ENCODE measurements around the gene NFATC1. TPM values are rescaled to one million over a fixed set of nuclear protein-coding genes. Genes with fewer than 3 reads are reported as not detected.

Gene NFATC1
- total RNA-seq, 2 donors from 2014 or later = 27.6 to 40.8 TPM

- H3K4me1 ChIP-seq (ENCODE audit: control insufficient read depth in 1 of 2, low read depth in 2 of 2) = no peaks in the 10 kb centered on the region
- H3K27ac ChIP-seq = no peak overlapping the region
- H3K4me3 ChIP-seq = no peak overlapping the region
- ATAC-seq (ENCODE audit: insufficient number of reproducible peaks, low FRiP score, low read depth) (no peak), DNase-seq (ENCODE audit: low spot score) (no peak)
- TF ChIP-seq, protein P1, sequence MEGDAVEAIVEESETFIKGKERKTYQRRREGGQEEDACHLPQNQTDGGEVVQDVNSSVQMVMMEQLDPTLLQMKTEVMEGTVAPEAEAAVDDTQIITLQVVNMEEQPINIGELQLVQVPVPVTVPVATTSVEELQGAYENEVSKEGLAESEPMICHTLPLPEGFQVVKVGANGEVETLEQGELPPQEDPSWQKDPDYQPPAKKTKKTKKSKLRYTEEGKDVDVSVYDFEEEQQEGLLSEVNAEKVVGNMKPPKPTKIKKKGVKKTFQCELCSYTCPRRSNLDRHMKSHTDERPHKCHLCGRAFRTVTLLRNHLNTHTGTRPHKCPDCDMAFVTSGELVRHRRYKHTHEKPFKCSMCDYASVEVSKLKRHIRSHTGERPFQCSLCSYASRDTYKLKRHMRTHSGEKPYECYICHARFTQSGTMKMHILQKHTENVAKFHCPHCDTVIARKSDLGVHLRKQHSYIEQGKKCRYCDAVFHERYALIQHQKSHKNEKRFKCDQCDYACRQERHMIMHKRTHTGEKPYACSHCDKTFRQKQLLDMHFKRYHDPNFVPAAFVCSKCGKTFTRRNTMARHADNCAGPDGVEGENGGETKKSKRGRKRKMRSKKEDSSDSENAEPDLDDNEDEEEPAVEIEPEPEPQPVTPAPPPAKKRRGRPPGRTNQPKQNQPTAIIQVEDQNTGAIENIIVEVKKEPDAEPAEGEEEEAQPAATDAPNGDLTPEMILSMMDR (IDR thresholded peaks at IDR 0.05) = no peak
- H3K27me3 ChIP-seq (replicated peaks; ENCODE audit: insufficient read depth) = no peaks in the 10 kb centered on the region
- H3K9me3 ChIP-seq = no peaks in the 10 kb centered on the region
- H3K36me3 ChIP-seq = peaks cover 6% of the 10 kb centered on the region
These were observed 26.5 kb downstream of the NFATC1 start for GRCh38 chr18:79422022-79422782.

- no peak for ATAC-seq (ENCODE audit: insufficient number of reproducible peaks, low FRiP score, low read depth)
- Histone ChIP-seq H3K27me3 (replicated peaks; ENCODE audit: insufficient read depth) (no peaks in the 10 kb centered on the region), H3K9me3 (no peaks in the 10 kb centered on the region), H3K27ac (no peak overlapping the region), H3K4me3 (no peak overlapping the region), H3K36me3 (peaks cover 6% of the 10 kb centered on the region), H3K4me1 (ENCODE audit: control insufficient read depth in 1 of 2, low read depth in 2 of 2) (no peaks in the 10 kb centered on the region)
- DNase-seq (ENCODE audit: low spot score) = no peak
- TF ChIP-seq, protein P1 (IDR thresholded peaks at IDR 0.05) = no peak
These were observed 27.0 kb downstream of the NFATC1 start for GRCh38 chr18:79422783-79423165.

DNA sequence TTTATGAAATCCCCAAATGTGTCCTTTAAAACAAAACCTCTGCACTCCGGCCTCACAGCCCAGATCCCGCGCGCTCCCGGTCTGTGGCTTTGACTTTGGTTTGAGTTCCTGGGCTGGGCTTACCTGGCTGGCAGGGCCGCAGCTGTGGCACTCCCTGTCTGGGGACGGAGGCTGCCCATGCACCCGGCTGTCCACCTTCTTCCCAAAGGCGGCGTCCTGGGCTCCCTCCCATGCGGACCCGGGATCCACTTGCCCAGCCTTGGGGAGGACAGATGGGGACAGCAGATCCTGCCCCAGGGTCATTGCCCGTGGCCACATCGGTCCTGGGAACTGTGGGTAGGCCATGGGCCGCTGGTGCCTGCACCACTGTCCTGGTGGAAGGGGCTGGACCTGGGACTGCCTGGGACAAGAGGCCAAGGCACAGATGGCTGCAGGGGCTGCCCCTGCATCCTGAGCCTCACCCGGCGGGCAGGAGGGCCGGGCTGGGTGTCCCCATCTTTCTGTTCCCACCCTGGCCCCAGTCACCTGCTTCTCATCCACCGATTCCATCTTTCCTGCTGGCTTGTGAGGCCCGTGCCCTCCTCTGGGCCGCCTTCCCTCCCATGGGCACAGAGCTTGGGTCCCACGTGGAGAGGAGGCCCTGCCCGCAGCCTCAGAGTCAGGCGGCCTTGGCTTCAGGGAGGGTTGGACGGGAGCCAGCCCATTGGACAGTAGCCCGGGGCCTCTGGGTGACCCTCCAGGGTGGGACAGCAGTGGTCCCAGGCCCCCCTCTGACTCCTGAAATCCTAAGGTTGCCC lies 27.7 kb downstream of the NFATC1 start:
- H3K4me1 ChIP-seq (ENCODE audit: control insufficient read depth in 1 of 2, low read depth in 2 of 2) = no peaks in the 10 kb centered on the region
- H3K27ac ChIP-seq = no peak overlapping the region
- ATAC-seq (ENCODE audit: insufficient number of reproducible peaks, low FRiP score, low read depth) (no peak), DNase-seq (ENCODE audit: low spot score) (no peak)
- no peak overlapping the region for H3K4me3 ChIP-seq
- no peaks in the 10 kb centered on the region for H3K9me3 ChIP-seq
- no peaks in the 10 kb centered on the region for H3K27me3 ChIP-seq (replicated peaks; ENCODE audit: insufficient read depth)
- TF ChIP-seq, protein P1 (IDR thresholded peaks at IDR 0.05) = no peak
- H3K36me3 ChIP-seq = peaks cover 6% of the 10 kb centered on the region

- DNase-seq (ENCODE audit: low spot score) (no peak), ATAC-seq (ENCODE audit: insufficient number of reproducible peaks, low FRiP score, low read depth) (no peak)
- Histone ChIP-seq H3K4me1 (ENCODE audit: control insufficient read depth in 1 of 2, low read depth in 2 of 2) (no peaks in the 10 kb centered on the region), H3K9me3 (no peaks in the 10 kb centered on the region), H3K4me3 (no peak overlapping the region), H3K36me3 (peaks cover 6% of the 10 kb centered on the region), H3K27me3 (replicated peaks; ENCODE audit: insufficient read depth) (no peaks in the 10 kb centered on the region), H3K27ac (no peak overlapping the region)
- TF ChIP-seq, protein P1 (IDR thresholded peaks at IDR 0.05) = no peak
These were observed 28.4 kb downstream of the NFATC1 start for GRCh38 chr18:79424008-79424565.
